GM12892 (cell line): Measurements from ENCODE around the gene IL1RAP.

Experiments
- POLR2A ChIP-seq: IDR thresholded peaks from 2 replicates; pipeline ENCODE4 v1.6.1; 2011; ENCODE audit warnings: low read depth, low read length, control low read depth
- POLR2AphosphoS5 ChIP-seq: IDR thresholded peaks from 2 replicates; pipeline ENCODE4 v1.6.1; 2011; ENCODE audit warnings: low read depth, low read length, control low read depth

- TF ChIP-seq POLR2A (no peak), POLR2AphosphoS5 (no peak)
These were observed 130.9 kb downstream of the IL1RAP start for GRCh38 chr3:190644766-190645165.
